HepG2 (cell line): Measurements from ENCODE around the gene GPATCH8.

Experiments
- CEBPG ChIP-seq: IDR thresholded peaks from 2 replicates; pipeline ENCODE4 v1.6.1; 2016
- CHD2 ChIP-seq: IDR thresholded peaks from 2 replicates; pipeline ENCODE4 v1.6.1; 2011; ENCODE audit warnings: low read depth, low read length, improper control_type of control experiment
- CTCF ChIP-seq: sonication (generic); formaldehyde crosslinking; IDR thresholded peaks from 2 replicates; pipeline ENCODE4 v1.5.0; 2020; ENCODE audit warnings: mild to moderate bottlenecking, missing genetic modification reagents, moderate library complexity
- ELF3 ChIP-seq: IDR thresholded peaks from 2 replicates; pipeline ENCODE4 v1.6.1; 2016; ENCODE audit warnings: missing genetic modification reagents, missing compliant biosample characterization
- KDM6A ChIP-seq: IDR thresholded peaks from 2 replicates; pipeline ENCODE4 v1.6.1; 2016; ENCODE audit warnings: low read depth
- NFIC ChIP-seq: IDR thresholded peaks from 2 replicates; pipeline ENCODE4 v1.6.1; 2012; ENCODE audit warnings: mild to moderate bottlenecking, low read length, inconsistent platforms
- NPAS2 ChIP-seq: sonication (generic); formaldehyde crosslinking; IDR thresholded peaks from 2 replicates; pipeline ENCODE4 v1.8.0; 2022; ENCODE audit warnings: mild to moderate bottlenecking, missing genetic modification reagents, borderline replicate concordance
- PAX8 ChIP-seq: sonication (generic); formaldehyde crosslinking; IDR thresholded peaks from 2 replicates; pipeline ENCODE4 v1.8.0; 2022; ENCODE audit warnings: mild to moderate bottlenecking, missing genetic modification reagents, borderline replicate concordance
- RELA ChIP-seq: sonication (generic); formaldehyde crosslinking; IDR thresholded peaks from 2 replicates; pipeline ENCODE4 v1.4.0; 2020; ENCODE audit warnings: missing genetic modification reagents
- ZBTB33 ChIP-seq: sonication (generic); formaldehyde crosslinking; IDR thresholded peaks from 2 replicates; pipeline ENCODE4 v1.4.0; 2020; ENCODE audit warnings: missing genetic modification reagents
- ZBTB7A ChIP-seq: sonication (generic); formaldehyde crosslinking; IDR thresholded peaks from 2 replicates; pipeline ENCODE4 v1.8.0; 2022; ENCODE audit warnings: mild to moderate bottlenecking, missing genetic modification reagents
- ZKSCAN8 ChIP-seq: IDR thresholded peaks from 2 replicates; pipeline ENCODE4 v1.6.1; 2016; ENCODE audit warnings: borderline replicate concordance, missing genetic modification reagents, missing compliant biosample characterization
- ZNF354B ChIP-seq: sonication (generic); formaldehyde crosslinking; IDR thresholded peaks from 2 replicates; pipeline ENCODE4 v1.8.0; 2022; ENCODE audit warnings: mild to moderate bottlenecking, missing genetic modification reagents

GRCh38 chr17:44451016-44451627 lies 52.1 kb downstream of the GPATCH8 start:
- TF ChIP-seq CEBPG (CRISPR knock-in tag) (no peak), CTCF (no peak), ZNF354B (no peak), CHD2 (no peak), RELA (CRISPR knock-in tag) (no peak), NPAS2 (no peak), NFIC (no peak), PAX8 (no peak), KDM6A (CRISPR knock-in tag) (no peak), ZBTB33 (CRISPR knock-in tag) (no peak), ZBTB7A (CRISPR knock-in tag) (no peak), ZKSCAN8 (CRISPR knock-in tag) (no peak), ELF3 (no peak)
